Suprapubic skin (tissue), 3 donors: ENCODE results near the gene WDR31.

Source experiments
- POLR2A ChIP-seq, 2 donors: fragments of 450-650 bp; IDR thresholded peaks; one replicate each; pipeline ENCODE4 v1.6.1; 2017; ENCODE audit warnings: antibody characterized with exemption in 2 of 2, mild to moderate bottlenecking in 2 of 2, moderate library complexity in 2 of 2
- TF ChIP-seq, protein P1 (sequence below), 2 donors: fragments of 200-600 bp in 1 of 2; fragments of 450-650 bp in 1 of 2; sonication (generic) in 1 of 2; IDR thresholded peaks; one replicate each; pipeline ENCODE4 v1.5.1; 2016 to 2019; ENCODE audit warnings: antibody characterized with exemption in 2 of 2, mild to moderate bottlenecking in 1 of 2, moderate library complexity in 1 of 2

DNA sequence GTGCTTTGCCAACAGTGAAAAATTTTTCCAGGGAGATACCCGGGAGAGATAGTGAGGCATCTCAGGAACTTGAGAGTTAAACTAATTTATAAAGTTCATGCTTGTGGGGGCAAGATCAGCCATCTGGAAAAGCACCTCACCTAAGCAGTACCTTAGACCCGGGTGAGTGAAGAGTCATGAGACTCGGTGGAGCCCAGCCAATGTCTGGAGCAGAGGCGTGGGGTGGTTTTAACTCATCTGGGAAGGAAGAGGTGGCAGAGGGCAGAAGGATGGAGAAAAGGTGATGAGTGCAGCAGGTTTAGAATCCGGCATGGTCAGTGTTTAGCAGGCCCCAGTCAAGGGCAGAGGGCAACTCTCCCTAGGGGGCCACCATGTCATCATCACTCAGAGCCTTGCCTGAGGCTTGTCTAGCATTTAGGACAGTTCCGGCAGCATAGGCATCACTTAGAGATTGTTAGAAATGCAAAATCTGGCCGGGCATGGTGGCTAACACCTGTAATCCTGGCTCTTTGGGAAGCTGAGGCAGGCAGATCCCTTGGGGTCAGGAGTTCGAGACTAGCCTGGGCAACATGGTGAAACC lies 32.6 kb downstream of the WDR31 start:
- TF ChIP-seq, protein P1, sequence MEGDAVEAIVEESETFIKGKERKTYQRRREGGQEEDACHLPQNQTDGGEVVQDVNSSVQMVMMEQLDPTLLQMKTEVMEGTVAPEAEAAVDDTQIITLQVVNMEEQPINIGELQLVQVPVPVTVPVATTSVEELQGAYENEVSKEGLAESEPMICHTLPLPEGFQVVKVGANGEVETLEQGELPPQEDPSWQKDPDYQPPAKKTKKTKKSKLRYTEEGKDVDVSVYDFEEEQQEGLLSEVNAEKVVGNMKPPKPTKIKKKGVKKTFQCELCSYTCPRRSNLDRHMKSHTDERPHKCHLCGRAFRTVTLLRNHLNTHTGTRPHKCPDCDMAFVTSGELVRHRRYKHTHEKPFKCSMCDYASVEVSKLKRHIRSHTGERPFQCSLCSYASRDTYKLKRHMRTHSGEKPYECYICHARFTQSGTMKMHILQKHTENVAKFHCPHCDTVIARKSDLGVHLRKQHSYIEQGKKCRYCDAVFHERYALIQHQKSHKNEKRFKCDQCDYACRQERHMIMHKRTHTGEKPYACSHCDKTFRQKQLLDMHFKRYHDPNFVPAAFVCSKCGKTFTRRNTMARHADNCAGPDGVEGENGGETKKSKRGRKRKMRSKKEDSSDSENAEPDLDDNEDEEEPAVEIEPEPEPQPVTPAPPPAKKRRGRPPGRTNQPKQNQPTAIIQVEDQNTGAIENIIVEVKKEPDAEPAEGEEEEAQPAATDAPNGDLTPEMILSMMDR (IDR thresholded peaks at IDR 0.05) = no peak
- no peak for TF ChIP-seq POLR2A (IDR thresholded peaks at IDR 0.05)
